A549 treated with ZK216348 at 1 μM for 4 hours (cell line): Measurements from ENCODE around the gene CFD. TPM values are rescaled to one million over a fixed set of nuclear protein-coding genes. Genes with fewer than 3 reads are reported as not detected.

ENCODE experiments used
- total RNA-seq: library from RNA; stranded (reverse); fragments of 200-300 nt; extraction: Qiagen RNA extraction; gene quantifications from 5 replicates; pipeline ENCODE4 v1.2.3, GENCODE V29; 2022; ENCODE audit warnings: low read depth

The CFD gene
- total RNA-seq = 5.8 to 25.7 TPM (median 20.6 TPM) in 5 replicates

GRCh38 chr19:858868-859843, at the start of gene CFD:
TSS of gene CFD (plus strand) at chr19:859664. CDS start at chr19:859690, 26 bp downstream.

DNA sequence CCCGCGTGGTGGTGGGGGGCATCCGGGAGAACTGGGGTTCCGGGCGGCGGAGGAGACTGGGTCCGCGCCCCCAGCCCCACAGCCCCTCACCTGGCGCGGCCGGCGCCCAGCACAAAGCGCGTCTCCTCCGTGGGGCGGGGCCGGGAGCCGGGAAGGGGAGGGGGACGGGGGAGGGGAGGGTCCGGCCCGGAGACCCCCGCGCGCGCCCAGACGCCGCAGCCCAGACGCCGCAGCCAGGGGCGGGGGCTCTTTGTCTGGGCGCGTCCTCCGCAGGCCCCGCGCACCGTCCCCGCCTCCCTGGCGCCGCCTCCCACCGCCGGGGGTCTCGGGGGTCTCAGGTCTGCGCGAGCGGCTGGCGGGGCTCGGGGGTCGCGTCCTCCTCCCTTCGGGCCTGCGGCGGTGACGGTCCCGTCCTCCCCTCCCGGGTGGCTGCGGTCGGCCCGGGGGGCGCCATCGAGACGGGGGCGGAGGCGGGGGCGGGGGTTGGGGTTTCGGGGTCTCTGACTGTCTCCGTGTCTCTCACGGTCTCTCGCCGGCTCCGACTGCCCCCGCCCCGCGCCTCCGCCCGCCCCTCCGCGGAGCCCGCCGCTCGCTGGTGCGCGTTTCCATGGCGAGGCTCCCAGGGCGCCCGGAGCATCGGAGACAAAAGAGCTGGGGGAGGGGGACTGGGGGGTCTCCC, 37.5 kb upstream of the CFD start, which contains the start of gene PLPPR3:
TSS of gene PLPPR3 (minus strand) at position 131 of the 679 bp plus-strand sequence. CDS start 396 bp downstream, outside the sequence.

DNA sequence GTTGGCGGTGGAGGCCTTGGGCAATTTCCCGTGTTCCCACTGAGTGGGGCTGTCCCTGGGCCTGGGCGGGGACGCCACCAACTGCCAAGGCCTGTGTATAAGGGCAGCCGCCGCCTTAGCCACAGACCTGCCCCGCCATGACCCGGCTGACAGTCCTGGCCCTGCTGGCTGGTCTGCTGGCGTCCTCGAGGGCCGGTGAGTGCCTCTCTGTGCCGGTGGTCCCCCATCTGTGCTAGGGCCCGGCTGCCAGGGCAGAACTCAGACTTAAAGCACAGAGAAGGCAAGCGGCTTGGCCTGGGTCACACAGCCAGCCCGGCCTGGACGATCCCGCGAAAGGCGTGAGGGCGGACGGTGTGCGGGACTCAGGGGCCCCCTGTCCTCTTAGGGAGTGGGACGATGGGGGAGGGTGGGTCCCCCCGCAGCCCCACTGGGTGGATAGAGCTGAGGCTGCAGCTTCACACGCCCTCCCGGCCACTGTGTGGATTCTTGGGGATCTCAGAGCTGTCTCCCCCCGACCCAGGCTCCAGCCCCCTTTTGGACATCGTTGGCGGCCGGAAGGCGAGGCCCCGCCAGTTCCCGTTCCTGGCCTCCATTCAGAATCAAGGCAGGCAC, 31.6 kb upstream of the CFD start, which contains the start of gene AZU1:
TSS of gene AZU1 (plus strand) at position 128 of the 612 bp plus-strand sequence. CDS start at position 138, 10 bp downstream.

DNA sequence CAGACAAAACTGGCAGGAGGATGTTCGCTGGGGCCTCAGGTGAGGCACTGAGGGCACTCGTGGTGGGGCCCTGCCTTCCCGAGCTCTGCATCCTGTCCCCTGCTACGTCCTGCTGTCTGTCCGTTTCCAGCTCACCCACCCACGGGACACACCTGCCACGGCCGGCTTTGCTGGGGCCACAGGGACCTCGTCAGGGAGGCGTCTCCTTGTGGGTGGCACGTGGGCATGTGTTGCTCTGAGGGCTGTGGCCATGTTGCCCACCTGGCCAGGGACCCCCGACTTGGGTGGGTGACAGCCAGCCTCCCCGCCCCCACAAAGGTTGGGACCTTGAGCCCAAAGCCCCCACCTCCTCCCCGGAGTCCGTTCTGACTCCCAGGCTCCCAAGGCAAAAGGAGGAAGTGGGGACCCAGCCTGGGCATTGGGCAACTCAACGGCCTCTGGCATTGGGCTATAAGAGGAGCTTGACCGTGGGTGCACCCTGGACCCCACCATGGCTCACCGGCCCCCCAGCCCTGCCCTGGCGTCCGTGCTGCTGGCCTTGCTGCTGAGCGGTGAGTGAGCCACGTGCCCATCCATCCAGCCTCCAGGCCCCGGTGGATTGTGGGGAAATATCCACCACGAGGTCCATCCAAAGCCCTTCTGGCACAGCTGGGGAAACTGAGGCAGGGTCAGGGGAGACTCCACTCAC, 18.8 kb upstream of the CFD start, which contains the start of gene PRTN3:
TSS of gene PRTN3 (plus strand) at position 481 of the 688 bp plus-strand sequence. CDS start at position 491, 10 bp downstream.

DNA sequence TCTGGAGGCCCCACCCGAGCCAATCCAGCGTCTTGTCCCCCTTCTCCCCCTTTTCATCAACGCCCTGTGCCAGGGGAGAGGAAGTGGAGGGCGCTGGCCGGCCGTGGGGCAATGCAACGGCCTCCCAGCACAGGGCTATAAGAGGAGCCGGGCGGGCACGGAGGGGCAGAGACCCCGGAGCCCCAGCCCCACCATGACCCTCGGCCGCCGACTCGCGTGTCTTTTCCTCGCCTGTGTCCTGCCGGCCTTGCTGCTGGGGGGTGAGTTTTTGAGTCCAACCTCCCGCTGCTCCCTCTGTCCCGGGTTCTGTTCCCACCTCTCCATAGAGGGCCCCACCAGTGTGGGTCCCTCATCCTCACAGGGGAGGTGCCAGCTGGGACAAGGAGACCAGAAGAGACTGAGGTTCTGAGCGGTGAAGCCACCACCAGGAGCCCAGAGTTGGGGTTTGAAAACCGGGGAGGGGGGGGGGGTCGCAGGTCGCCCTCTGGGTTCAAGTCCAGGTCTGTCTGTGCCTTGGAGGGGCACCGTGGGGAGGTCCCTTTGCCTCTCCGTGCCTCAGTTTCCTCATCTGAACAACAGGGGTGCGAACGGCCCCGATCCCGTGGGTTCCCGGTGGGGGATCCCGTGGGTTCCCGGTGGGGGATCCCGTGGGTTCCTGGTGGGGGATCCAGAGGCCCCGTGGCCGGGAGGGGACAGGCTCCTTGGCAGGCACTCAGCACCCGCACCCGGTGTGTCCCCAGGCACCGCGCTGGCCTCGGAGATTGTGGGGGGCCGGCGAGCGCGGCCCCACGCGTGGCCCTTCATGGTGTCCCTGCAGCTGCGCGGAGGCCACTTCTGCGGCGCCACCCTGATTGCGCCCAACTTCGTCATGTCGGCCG, 7.1 kb upstream of the CFD start, which contains the start of gene ELANE:
TSS of gene ELANE (plus strand) at position 168 of the 878 bp plus-strand sequence. CDS start at position 194, 26 bp downstream.

DNA sequence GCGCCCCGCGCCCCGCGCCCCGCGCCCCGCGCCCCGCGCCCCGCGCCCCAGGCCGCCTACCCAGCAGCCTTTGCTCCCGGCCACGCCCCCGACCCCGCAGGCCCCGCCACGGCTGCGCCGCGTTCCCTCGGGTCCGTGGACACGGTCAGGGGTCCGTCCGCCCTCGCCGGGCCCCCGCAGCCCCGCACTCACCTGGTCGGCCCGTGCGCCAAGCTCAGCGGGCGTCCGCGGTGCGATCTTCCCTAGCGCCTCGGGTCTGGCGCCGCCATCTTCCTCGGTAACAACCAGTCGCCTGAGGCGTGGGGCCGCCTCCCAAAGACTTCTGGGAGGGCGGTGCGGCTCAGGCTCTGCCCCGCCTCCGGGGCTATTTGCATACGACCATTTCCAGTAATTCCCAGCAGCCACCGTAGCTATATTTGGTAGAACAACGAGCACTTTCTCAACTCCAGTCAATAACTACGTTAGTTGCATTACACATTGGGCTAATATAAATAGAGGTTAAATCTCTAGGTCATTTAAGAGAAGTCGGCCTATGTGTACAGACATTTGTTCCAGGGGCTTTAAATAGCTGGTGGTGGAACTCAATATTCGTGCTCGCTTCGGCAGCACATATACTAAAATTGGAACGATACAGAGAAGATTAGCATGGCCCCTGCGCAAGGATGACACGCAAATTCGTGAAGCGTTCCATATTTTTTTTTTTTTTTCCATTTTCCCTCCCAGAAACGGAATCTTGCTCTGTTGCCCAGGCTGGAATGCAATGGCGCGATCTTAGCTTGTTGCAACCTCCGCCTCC, 33.6 kb downstream of the CFD start, which contains the start of the genes MED16 and RNU6-9:
TSS of gene MED16 (minus strand) at position 294 of the 796 bp plus-strand sequence. CDS start 2,056 bp downstream, outside the sequence.
TSS of gene RNU6-9 (plus strand) at position 591 of the 796 bp plus-strand sequence.

Other genes starting within 250 kb of the CFD start
- gene POLRMT, start 226.1 kb upstream of the CFD start, total RNA-seq = 68.8 to 114 TPM (median 109 TPM) in 5 replicates
- gene FGF22, start 219.8 kb upstream of the CFD start, total RNA-seq = 0.21 to 1.0 TPM (median 0.87 TPM) in 5 replicates
- 47.8 to 75.4 TPM (median 73.2 TPM) in 5 replicates for gene RNF126, start 196.4 kb upstream of the CFD start, total RNA-seq
- gene FSTL3, start 183.3 kb upstream of the CFD start, total RNA-seq = 142 to 260 TPM (median 223 TPM) in 5 replicates
- gene PRSS57, start 164.2 kb upstream of the CFD start, total RNA-seq = not detected in 5 replicates
- gene PALM, start 150.7 kb upstream of the CFD start, total RNA-seq = 9.7 to 17.2 TPM (median 14.3 TPM) in 5 replicates
- 57.6 to 105 TPM (median 93.9 TPM) in 5 replicates for gene MISP, start 108.6 kb upstream of the CFD start, total RNA-seq
- 198 to 222 TPM (median 215 TPM) in 5 replicates for gene PTBP1, start 62.2 kb upstream of the CFD start, total RNA-seq
- gene PLPPR3, start 37.7 kb upstream of the CFD start, total RNA-seq = 1.2 to 7.0 TPM (median 5.6 TPM) in 5 replicates
- 0.26 to 0.27 TPM in 2 of 5 replicates, not detected in the others for gene AZU1, start 31.8 kb upstream of the CFD start, total RNA-seq
- gene PRTN3, start 18.7 kb upstream of the CFD start, total RNA-seq = 0.24 to 0.64 TPM (median 0.34 TPM) in 3 of 5 replicates, not detected in the others
- gene ELANE, start 7.4 kb upstream of the CFD start, total RNA-seq = 0.15 to 0.16 TPM in 2 of 5 replicates, not detected in the others
- 11.8 to 23.9 TPM (median 23.1 TPM) in 5 replicates for gene MED16, start 33.5 kb downstream of the CFD start, total RNA-seq
- not detected in 5 replicates for gene RNU6-9, start 33.8 kb downstream of the CFD start, total RNA-seq
- 23.4 to 55.9 TPM (median 41.8 TPM) in 5 replicates for gene R3HDM4, start 53.6 kb downstream of the CFD start, total RNA-seq
- 0.21 to 0.62 TPM (median 0.42 TPM) in 4 of 5 replicates, not detected in the other for gene KISS1R, start 57.7 kb downstream of the CFD start, total RNA-seq
- gene ARID3A, start 66.4 kb downstream of the CFD start, total RNA-seq = 3.3 to 8.5 TPM (median 7.0 TPM) in 5 replicates
- gene WDR18, start 124.7 kb downstream of the CFD start, total RNA-seq = 37.9 to 71.8 TPM (median 69.0 TPM) in 5 replicates
- gene GRIN3B, start 140.8 kb downstream of the CFD start, total RNA-seq = 0.88 to 4.3 TPM (median 3.3 TPM) in 5 replicates
- gene TMEM259, start 161.5 kb downstream of the CFD start, total RNA-seq = 55.7 to 134 TPM (median 120 TPM) in 5 replicates
- gene RNU6-2, start 161.9 kb downstream of the CFD start, total RNA-seq = not detected in 5 replicates
- gene CNN2, start 166.9 kb downstream of the CFD start, total RNA-seq = 58.7 to 77.1 TPM (median 66.0 TPM) in 5 replicates
- gene ABCA7, start 180.4 kb downstream of the CFD start, total RNA-seq = 6.2 to 17.5 TPM (median 12.9 TPM) in 5 replicates
- gene ARHGAP45, start 207.5 kb downstream of the CFD start, total RNA-seq = 1.5 to 4.0 TPM (median 3.6 TPM) in 5 replicates
- gene POLR2E, start 235.7 kb downstream of the CFD start, total RNA-seq = 163 to 257 TPM (median 236 TPM) in 5 replicates
- 367 to 510 TPM (median 493 TPM) in 5 replicates for gene GPX4, start 244.3 kb downstream of the CFD start, total RNA-seq